NK-92 (cell line): ENCODE measurements around the gene PCGF2.
"Not testable (repeated sequence)": the region's sequence is repeated elsewhere in the genome, so short reads cannot be mapped to it uniquely, and the experiment has no call there.

Experiments
- DNase-seq: peaks from one replicate; lab custom pipeline; 2025; ENCODE audit not compliant: unreplicated experiment; lab: John Stamatoyannopoulos, UW

PCGF2 gene

DNA sequence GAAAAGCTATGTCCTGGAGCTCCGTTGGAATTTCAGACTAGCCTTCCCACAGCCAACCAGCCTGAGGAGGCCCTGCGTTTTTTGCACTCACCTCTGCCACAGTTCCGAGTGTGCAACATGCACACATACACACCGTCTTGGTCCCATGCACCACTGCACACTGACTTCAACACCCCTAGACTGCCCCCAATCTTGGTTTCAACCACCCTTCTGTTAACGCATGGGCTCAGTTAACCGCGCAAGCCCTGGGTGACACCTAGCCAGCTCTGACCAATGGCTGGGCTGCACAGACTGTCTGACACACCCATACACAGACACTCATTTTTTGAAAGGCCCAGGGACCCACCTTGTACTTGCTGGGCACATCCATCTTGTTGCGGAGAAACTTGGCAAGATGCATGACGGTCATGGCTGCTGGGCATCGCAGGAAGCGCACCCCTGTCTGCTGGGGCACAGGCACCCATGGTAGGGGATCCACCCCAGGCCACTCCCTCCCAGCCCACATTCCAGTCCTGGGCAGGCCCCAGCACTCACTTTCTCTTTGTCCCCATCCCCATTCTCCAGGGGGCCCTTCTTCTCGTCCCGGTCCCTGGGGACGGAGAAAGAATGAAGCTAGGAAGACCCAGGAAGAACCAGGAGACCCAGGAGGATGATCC, 10.0 kb downstream of the PCGF2 start:
- no peak for DNase-seq

DNA sequence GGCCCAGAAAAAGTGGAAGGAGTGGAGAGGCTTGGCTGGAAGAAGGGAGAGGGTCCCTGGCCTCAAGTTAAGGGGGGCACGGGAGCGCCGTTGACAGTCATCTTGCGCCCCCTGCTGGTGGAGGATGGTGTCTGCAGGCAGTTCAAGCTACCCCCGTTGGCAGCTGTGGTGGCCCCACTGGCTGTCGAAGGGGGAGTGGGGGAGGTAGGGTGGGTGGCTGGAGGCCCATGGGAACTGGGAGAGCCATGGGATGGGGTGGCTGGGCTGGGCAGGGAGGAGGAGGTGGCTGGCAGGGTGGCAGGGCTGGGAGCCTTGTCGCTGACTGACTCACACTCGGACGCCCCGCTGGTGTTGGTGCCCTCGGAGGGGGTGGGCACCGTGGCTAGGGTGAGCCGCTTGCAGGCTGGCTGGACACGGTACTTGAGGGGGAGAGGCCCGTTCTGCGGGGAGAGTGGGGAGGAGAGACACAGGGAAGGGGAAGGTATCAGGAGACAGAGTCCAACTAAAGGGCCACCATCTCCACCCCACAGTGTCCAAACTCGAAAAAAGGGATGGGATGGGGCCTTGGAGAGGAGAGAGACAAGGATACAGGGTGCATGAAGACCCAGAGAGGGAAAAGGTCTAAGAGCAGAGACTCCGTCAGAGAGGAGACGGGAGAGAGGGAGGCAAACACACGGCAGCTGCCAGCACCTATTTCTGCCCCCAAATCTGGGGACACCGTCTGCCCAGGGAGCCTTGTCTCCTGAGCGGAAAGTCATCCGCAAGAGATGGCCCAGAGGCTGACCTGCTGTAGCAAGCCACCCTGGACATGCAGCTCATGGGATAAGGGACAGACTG, 12.8 kb downstream of the PCGF2 start:
- DNase-seq: no peak

DNA sequence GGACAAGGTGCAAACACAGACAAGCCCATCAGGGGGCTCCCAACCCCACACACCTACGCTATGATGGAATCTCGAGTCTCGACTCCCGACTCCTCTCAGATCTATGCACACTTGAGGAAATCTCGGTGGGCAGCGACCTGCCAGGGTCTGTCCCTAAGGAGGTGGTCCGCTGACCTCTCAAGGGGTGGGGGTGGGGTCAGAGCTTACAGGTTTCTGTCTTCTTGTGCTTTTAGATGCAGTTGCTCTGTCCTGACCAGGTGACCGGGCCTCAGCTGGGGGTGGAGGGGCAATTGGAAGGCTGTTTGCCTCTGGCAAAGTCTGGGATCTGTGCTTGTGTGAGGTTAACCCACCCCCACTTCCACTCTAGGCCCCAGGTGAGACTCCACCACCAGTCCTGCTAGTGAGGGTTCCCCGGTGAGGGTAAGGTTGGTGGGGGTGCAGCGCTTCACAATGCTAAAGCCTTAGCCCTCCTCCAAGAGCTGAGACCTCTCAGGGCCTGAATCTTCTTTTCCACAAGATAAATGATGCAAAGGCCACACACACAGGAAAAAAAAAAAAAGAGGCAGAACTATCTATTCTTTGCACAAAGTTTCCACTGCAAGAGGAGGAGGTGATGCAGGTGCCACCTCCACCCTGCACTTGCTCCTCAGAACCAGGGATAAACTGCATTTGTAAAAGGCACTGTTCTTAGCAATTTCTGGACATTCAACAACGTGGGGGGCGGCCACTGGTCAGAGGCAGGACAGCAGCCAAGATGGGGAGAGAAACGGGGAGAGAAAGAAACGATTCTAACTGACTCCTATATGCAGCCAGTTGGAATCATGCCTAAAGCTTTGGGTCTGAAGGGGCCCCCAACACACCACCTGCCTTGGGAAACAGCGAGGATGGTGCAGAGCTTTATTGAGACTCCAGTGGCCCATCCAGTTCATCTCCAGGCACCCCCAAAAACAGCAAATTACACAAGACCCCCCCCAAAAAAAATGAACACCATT, 13.9 kb downstream of the PCGF2 start:
- no peak for DNase-seq

GRCh38 chr17:38733282-38733981, 14.7 kb downstream of the PCGF2 start:
- no peak for DNase-seq

DNA sequence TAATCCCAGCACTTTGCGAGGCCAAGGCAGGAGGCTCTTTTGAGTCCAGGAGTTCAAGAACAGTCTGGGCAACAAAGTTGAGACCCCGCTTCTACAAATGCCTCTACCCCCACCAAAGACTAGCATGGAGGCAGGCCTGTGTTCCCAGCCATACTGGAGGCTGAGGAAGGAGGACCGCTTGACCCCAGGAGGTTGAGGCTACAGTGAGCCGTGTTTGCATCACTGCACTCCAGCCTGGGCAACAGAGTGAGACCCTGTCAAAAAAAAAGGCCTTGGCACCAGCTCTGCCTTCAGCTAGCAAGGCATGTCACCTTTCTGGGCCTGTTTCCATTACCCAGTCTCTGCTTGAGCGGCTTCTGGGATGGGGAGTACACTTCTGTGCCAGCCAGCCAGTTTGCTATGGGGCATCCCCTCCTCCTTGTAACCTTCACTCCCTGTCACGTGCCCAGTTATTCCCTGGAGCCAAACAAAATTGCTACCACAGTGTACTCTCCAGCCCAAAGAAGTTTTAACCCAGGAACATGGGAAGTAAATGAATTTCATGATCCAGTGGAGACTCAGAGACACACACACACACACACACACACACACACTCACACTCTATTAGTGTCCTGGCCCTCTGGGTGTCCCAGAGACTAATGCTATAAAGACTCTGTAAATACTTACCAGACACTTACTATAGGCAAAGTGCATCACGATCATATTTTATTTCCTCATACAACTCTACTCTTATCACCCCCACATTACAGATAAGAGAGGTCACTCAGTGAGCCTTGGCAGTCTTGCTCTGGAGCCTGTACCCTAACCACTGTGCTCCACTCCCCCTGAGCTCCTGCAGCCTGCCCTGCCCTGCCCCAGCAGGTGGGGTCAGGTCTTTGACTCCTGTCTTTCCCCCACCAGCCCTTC, 15.5 kb downstream of the PCGF2 start:
- DNase-seq: no peak

DNA sequence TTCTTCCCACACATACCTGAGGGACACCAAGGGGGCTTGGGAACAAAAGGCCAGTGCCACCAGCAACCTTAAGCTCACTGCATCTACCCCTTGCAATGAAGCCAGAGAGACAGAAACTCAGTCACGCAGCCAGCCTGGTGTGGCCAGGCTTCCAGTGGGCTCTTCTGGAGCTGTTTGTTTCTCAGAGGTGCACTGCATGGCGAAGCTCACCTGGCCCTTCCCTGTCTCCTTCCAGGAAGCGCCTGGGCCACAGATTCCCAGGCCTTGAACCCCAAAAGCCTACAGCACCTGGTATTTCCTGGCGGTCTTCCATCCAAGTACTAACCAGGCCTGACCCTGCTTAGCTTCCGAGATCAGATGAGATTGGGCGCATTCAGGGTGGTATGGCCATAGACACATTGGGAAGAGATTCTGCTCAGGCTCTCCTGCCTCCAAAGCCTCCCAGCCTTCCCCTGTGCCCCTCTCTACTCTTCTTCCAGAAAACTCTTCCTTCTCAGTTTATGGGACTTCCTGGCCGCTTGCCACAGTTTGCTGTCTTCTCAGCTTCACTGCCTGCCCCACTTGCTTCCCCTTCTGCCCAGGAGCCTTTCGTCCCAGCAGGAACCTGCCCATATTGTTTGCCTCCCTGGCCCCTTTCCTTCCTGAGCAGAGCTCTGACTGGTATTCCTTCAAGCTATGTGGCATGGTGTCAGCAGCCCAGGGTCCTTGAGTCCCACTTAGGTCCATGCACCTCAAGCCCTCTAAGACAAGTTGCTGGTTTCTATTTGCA, 16.4 kb downstream of the PCGF2 start:
- no peak for DNase-seq

- no peak for DNase-seq
Measured at GRCh38 chr17:38730526-38731379, 17.4 kb downstream of the PCGF2 start.

- no peak for DNase-seq
Measured at GRCh38 chr17:38729886-38730525, 18.1 kb downstream of the PCGF2 start, which contains the start of gene CISD3. CISD3 (plus strand) TSS chr17:38730341; CDS start chr17:38730359, 18 bp downstream.

GRCh38 chr17:38729368-38729885, 18.7 kb downstream of the PCGF2 start:
- no peak for DNase-seq

DNA sequence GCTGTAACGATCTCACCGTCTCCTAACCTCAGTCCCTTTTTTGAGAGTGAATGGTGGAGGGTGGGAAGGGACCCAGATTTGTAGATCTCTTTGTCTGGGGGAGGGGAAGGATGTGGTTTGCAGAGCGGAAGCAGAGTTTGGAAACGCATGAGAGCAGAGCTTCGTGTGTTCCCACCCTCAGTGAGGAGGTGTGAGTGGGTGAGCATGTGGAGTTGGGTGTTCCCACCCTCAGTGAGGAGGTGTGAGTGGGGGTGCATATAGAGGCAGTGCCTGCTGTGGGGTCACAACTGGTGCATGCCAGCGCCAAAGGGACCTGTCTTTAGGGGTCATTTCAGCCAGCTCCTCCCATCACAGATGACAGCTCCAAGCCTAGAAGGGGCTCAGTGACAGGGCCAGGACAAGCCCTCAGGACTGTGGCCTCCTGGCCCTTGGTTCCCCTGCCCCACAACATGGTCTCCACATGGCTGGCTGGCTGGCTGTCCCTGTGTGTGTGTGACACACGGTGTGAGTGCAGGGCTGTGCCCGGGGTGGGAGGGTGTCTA, 19.8 kb downstream of the PCGF2 start:
- no peak for DNase-seq

DNA sequence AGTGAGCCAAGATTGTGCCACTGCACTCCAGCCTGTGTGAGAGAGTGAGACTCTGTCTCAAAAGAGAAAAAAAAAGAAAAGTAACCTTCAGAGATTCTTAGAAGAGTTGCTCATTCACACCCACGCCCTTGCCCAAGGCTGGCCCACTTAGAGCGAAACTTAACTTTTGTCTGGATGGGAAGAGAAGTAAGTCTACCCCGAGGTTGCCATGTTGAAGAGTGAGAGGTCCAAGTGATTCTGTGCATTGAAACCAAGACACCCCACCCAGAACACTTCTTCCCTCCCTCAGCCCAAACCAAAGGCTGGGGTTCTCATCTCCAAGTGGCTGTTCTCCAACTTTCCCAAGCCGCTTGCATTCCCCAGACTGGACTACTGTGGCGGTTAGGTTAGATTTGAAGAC, 20.4 kb downstream of the PCGF2 start:
- no peak for DNase-seq

GRCh38 chr17:38726145-38726544, 22.0 kb downstream of the PCGF2 start:
- not testable (repeated sequence) for DNase-seq

DNA sequence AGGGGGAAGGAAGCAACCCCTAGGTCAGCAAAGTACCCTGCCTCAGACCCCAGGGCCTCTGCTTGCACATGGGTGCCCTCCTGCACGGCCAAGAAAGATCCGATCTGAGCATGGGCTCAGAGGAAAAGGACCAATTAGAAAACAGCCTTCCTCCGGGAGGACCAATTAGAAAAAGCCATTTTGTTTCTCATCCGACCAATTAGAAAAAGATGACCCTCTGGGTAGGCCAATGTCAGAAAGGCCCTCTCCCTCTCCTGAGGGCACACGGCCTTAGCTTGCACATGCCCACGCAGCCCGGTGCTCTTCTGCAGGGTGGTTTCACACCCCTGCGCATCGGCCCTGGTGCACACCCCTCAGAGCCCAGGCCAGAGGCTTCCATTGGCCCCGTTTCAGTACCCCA, 23.1 kb downstream of the PCGF2 start:
- DNase-seq: no peak

DNA sequence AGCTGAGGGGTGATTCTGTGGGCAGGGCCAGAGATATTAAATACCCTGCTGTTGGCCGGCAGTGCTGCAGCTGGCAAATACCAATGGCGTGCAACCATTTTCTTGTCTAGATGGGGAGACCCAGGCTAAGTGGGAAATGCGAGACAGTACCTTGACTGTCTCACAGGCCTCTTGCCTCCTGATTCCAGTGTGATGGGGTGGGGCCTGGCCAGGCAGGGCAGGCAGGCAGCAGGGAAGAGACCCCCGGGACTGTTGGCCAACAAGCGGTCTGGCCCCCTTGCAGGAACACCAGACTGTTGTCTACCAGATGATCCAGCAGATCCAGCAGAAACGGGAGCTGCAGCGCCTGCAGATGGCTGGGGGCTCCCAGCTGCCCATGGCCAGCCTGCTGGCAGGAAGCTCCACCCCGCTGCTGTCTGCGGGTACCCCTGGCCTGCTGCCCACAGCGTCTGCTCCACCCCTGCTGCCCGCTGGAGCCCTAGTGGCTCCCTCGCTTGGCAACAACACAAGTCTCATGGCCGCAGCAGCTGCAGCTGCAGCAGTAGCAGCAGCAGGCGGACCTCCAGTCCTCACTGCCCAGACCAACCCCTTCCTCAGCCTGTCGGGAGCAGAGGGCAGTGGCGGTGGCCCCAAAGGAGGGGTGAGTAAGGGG, 23.7 kb downstream of the PCGF2 start:
- DNase-seq: no peak

- DNase-seq: no peak
Measured at GRCh38 chr17:38721802-38722201, 26.3 kb downstream of the PCGF2 start.

DNA sequence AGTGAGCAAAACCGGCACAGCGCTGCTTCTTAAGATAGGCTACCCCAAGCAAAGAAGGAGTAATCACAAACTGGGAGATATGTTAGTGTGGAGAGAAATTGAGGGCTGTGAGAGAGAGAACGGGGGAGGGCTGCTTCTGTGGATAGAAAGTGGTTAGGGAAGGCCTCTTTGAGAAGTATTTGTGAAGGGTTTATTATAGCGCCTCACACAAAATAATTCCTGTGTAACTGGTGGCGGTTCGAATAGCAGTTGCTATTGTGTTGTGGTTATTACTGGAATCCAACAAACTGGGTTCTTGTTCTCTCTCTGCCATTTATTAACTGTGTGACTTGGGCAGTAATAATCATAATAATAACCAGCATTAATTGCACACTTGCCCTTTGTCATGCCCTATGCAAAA, 27.2 kb downstream of the PCGF2 start:
- no peak for DNase-seq
